GM23338 (cell line): ENCODE results near the gene CX3CL1. TPM values are rescaled to one million over a fixed set of nuclear protein-coding genes. Genes with fewer than 3 reads are reported as not detected.
"Not testable (repeated sequence)": the region's sequence is repeated elsewhere in the genome, so short reads cannot be mapped to it uniquely, and the experiment has no call there.

Source experiments
- ATAC-seq: fragments of 200-7000 bp; cut with Tn5 transposase; 3 replicates; pipeline ENCODE4 v1.9.1; 2020
- DNase-seq: peaks from one replicate; pipeline ENCODE4 v3.0.0-alpha.2; 2015; ENCODE audit warnings: low spot score
- H2AFZ ChIP-seq: fragments of 200-600 bp; sonication (generic); 2 replicates; pipeline ENCODE4 v1.8.0; 2016; ENCODE audit warnings: antibody characterized with exemption, mild to moderate bottlenecking, moderate library complexity
- H3F3A ChIP-seq: fragments of 200-600 bp; sonication (generic); replicated peaks from 2 replicates; pipeline ENCODE4 v1.8.0; 2017; ENCODE audit warnings: antibody characterized with exemption, mixed run types, low read depth
- H3K27ac ChIP-seq: fragments of 200-600 bp; sonication (generic); 2 replicates; pipeline ENCODE4 v1.6.1; 2016; ENCODE audit warnings: low read depth
- H3K27me3 ChIP-seq: fragments of 200-600 bp; sonication (generic); 2 replicates; pipeline ENCODE4 v1.8.0; 2016; ENCODE audit warnings: mild to moderate bottlenecking, mixed run types, moderate library complexity; ENCODE audit not compliant: insufficient read depth
- H3K36me3 ChIP-seq: fragments of 200-600 bp; sonication (generic); 2 replicates; pipeline ENCODE4 v1.8.0; 2016; ENCODE audit warnings: mild to moderate bottlenecking; ENCODE audit not compliant: insufficient read depth
- H3K4me1 ChIP-seq: fragments of 200-600 bp; sonication (generic); 2 replicates; pipeline ENCODE4 v1.8.0; 2016; ENCODE audit warnings: mild to moderate bottlenecking, moderate library complexity; ENCODE audit not compliant: insufficient read depth
- H3K4me2 ChIP-seq: fragments of 200-600 bp; sonication (generic); 2 replicates; pipeline ENCODE4 v1.7.1; 2017; ENCODE audit warnings: mixed run types
- H3K4me3 ChIP-seq: fragments of 200-600 bp; sonication (generic); 2 replicates; pipeline ENCODE4 v1.6.1; 2016; ENCODE audit warnings: mixed run types
- H3K79me2 ChIP-seq: fragments of 200-600 bp; sonication (generic); replicated peaks from 2 replicates; pipeline ENCODE4 v1.8.0; 2017; ENCODE audit warnings: mild to moderate bottlenecking; ENCODE audit not compliant: insufficient read depth
- H3K9me2 ChIP-seq: fragments of 200-600 bp; sonication (generic); 2 replicates; pipeline ENCODE4 v1.8.0; 2017; ENCODE audit not compliant: insufficient read depth
- H4K20me1 ChIP-seq: fragments of 200-600 bp; sonication (generic); replicated peaks from 2 replicates; pipeline ENCODE4 v1.8.0; 2017; ENCODE audit warnings: mild to moderate bottlenecking; ENCODE audit not compliant: insufficient read depth
- H3K27ac Mint-ChIP-seq: 2 replicates; pipeline ENCODE4 v1.8.0; 2020; ENCODE audit warnings: inconsistent platforms, mild to moderate bottlenecking, moderate library complexity, mixed read lengths
- H3K27me3 Mint-ChIP-seq: 3 replicates; pipeline ENCODE4 v1.8.0; 2022; ENCODE audit warnings: low read depth, mild to moderate bottlenecking, moderate library complexity, mixed read lengths, inconsistent platforms; ENCODE audit not compliant: insufficient read depth, poor library complexity
- H3K36me3 Mint-ChIP-seq: 3 replicates; pipeline ENCODE4 v1.8.0; 2021; ENCODE audit warnings: low read depth, mild to moderate bottlenecking, inconsistent platforms, moderate library complexity, mixed read lengths
- H3K4me1 Mint-ChIP-seq: 3 replicates; pipeline ENCODE4 v1.8.0; 2020; ENCODE audit warnings: mild to moderate bottlenecking, inconsistent platforms, mixed read lengths
- H3K4me3 Mint-ChIP-seq: 3 replicates; pipeline ENCODE4 v1.8.0; 2021; ENCODE audit warnings: moderate library complexity, mild to moderate bottlenecking, inconsistent platforms, mixed read lengths
- H3K9me3 Mint-ChIP-seq: 3 replicates; pipeline ENCODE4 v1.8.0; 2020; ENCODE audit warnings: moderate library complexity, mild to moderate bottlenecking, inconsistent platforms, mixed read lengths
- CREB1 ChIP-seq: fragments of 250-450 bp; sonication (Bioruptor Pico); IDR thresholded peaks from 2 replicates; pipeline ENCODE4 v1.5.0; 2020; ENCODE audit warnings: low read depth, mild to moderate bottlenecking, moderate library complexity
- ETS1 ChIP-seq: IDR thresholded peaks from 2 replicates; pipeline ENCODE4 v1.6.1; 2016; ENCODE audit warnings: antibody characterized with exemption
- EZH2 ChIP-seq: fragments of 200-600 bp; sonication (generic); IDR thresholded peaks from one replicate; pipeline ENCODE4 v1.8.0; 2017; ENCODE audit warnings: antibody characterized with exemption, mild to moderate bottlenecking, low read depth; ENCODE audit not compliant: unreplicated experiment
- EZH2phosphoT487 ChIP-seq: fragments of 200-600 bp; sonication (generic); IDR thresholded peaks from one replicate; pipeline ENCODE4 v1.8.1; 2018; ENCODE audit warnings: antibody characterized with exemption; ENCODE audit not compliant: unreplicated experiment
- JUNB ChIP-seq: IDR thresholded peaks from one replicate; pipeline ENCODE4 v1.6.1; 2016; ENCODE audit warnings: antibody characterized with exemption; ENCODE audit not compliant: unreplicated experiment
- NANOG ChIP-seq: IDR thresholded peaks from 2 replicates; pipeline ENCODE4 v1.6.1; 2016; ENCODE audit warnings: antibody characterized with exemption, borderline replicate concordance
- REST ChIP-seq: IDR thresholded peaks from one replicate; pipeline ENCODE4 v1.6.1; 2018; ENCODE audit warnings: antibody characterized with exemption; ENCODE audit not compliant: unreplicated experiment
- ZNF114 ChIP-seq: fragments of 250-450 bp; sonication (Bioruptor Pico); IDR thresholded peaks from 2 replicates; pipeline ENCODE4 v1.5.0; 2020; ENCODE audit warnings: mild to moderate bottlenecking, moderate library complexity
- ZNF331 ChIP-seq: fragments of 250-450 bp; sonication (Bioruptor Pico); IDR thresholded peaks from 2 replicates; pipeline ENCODE4 v1.5.0; 2020; ENCODE audit warnings: low read depth, mild to moderate bottlenecking, moderate library complexity
- polyA plus RNA-seq: library from polyadenylated mRNA; unstranded; fragments of >200 nt; fragmentation: Nextera tagmentation; extraction: Ambion mirVana; gene quantifications from 2 replicates; pipeline ENCODE4 v1.2.1, GENCODE V29; 2016
- total RNA-seq: library from RNA; depleted of rRNA; stranded (reverse); fragments of >200 nt; shearing (Covaris generic); gene quantifications from 2 replicates; pipeline ENCODE4 v1.2.3, GENCODE V29; 2014

CX3CL1 gene
- total and polyA plus RNA-seq, 2 experiments from 2014 or later = 0.24 to 2.8 TPM

- not testable (repeated sequence) for H3K4me2 ChIP-seq, H3K27me3 Mint-ChIP-seq, H3K9me3 Mint-ChIP-seq, H3K36me3 ChIP-seq, H3K27ac ChIP-seq, H3K36me3 Mint-ChIP-seq, H3F3A ChIP-seq, H3K27ac Mint-ChIP-seq, H4K20me1 ChIP-seq, H3K4me3 ChIP-seq, H3K4me1 Mint-ChIP-seq, H3K9me2 ChIP-seq, H3K4me3 Mint-ChIP-seq, H3K4me1 ChIP-seq, DNase-seq, H3K27me3 ChIP-seq, H3K79me2 ChIP-seq, ATAC-seq, H2AFZ ChIP-seq
Measured at GRCh38 chr16:57342606-57343005, 29.7 kb upstream of the CX3CL1 start.

- Histone ChIP-seq H3K4me1 (no peaks in the 10 kb centered on the region), H3K4me3 (no peak overlapping the region), H3K27ac (no peak overlapping the region), H3K36me3 (no peaks in the 10 kb centered on the region), H2AFZ (peak overlapping the region; percentile 63; the same call in 1 of the 2 replicates), H3K4me2 (no peak overlapping the region), H3F3A (no peaks in the 10 kb centered on the region), H3K27me3 (no peaks in the 10 kb centered on the region), H3K9me2 (no peaks in the 10 kb centered on the region), H4K20me1 (no peaks in the 10 kb centered on the region), H3K79me2 (no peaks in the 10 kb centered on the region)
- Mint-ChIP-seq H3K27me3 (peaks cover 8% of the 10 kb centered on the region), H3K36me3 (no peaks in the 10 kb centered on the region), H3K27ac (no peak overlapping the region), H3K4me1 (no peaks in the 10 kb centered on the region), H3K4me3 (no peak overlapping the region), H3K9me3 (no peaks in the 10 kb centered on the region)
- no peak for DNase-seq
- ATAC-seq = no peak
- TF ChIP-seq EZH2phosphoT487 (no peak), ZNF114 (no peak), NANOG (no peak), EZH2 (no peak), CREB1 (CRISPR knock-in tag) (no peak), ETS1 (no peak), ZNF331 (CRISPR knock-in tag) (no peak), JUNB (no peak), REST (no peak)
Measured at GRCh38 chr16:57343221-57343620, 29.1 kb upstream of the CX3CL1 start.

- not testable (repeated sequence) for H3K4me2 ChIP-seq, H3K36me3 ChIP-seq, DNase-seq, H3K9me3 Mint-ChIP-seq, H3K79me2 ChIP-seq, H3K27ac ChIP-seq, H3K4me1 ChIP-seq, H3K27ac Mint-ChIP-seq, ATAC-seq, H4K20me1 ChIP-seq, H3K27me3 Mint-ChIP-seq, H3K36me3 Mint-ChIP-seq, H3K4me1 Mint-ChIP-seq, H3K4me3 Mint-ChIP-seq, H2AFZ ChIP-seq, H3K9me2 ChIP-seq, H3K4me3 ChIP-seq, H3F3A ChIP-seq, H3K27me3 ChIP-seq
Measured at GRCh38 chr16:57344094-57344493, 28.2 kb upstream of the CX3CL1 start.
